D721Med (cell line): ENCODE results near the gene LSM5.

ENCODE experiments used
- DNase-seq: peaks from one replicate; pipeline ENCODE4 v3.0.0; 2011; ENCODE audit warnings: low spot score; ENCODE audit not compliant: insufficient read length
- FAIRE-seq: peaks from 2 replicates; lab custom pipeline; 2011; peaks lifted over from hg19 to GRCh38; lab: Jason Lieb, UNC
- CTCF ChIP-seq: IDR thresholded peaks from 2 replicates; pipeline ENCODE4 v1.5.1; 2012; ENCODE audit warnings: mild to moderate bottlenecking, control low read depth; ENCODE audit not compliant: insufficient read depth; ENCODE audit errors: missing control alignments

The LSM5 gene

GRCh38 chr7:32458025-32458424, 32.2 kb downstream of the LSM5 start:
- FAIRE-seq (no peak), DNase-seq (no peak)
- TF ChIP-seq CTCF, result no peak

GRCh38 chr7:32453341-32454011, 36.7 kb downstream of the LSM5 start:
- no peak for TF ChIP-seq CTCF

GRCh38 chr7:32447218-32447617, 43.0 kb downstream of the LSM5 start:
- no peak for DNase-seq
- TF ChIP-seq CTCF, result no peak
- no peak for FAIRE-seq

More at GRCh38 chr7:32453341-32454011, 36.7 kb downstream of the LSM5 start:
- no peak for FAIRE-seq
- DNase-seq, result no peak

- TF ChIP-seq CTCF, result no peak
- FAIRE-seq, result no peak
- DNase-seq, result no peak
Measured at GRCh38 chr7:32436146-32436928, 53.8 kb downstream of the LSM5 start.
